Osteoblast (primary cell): ENCODE data around the gene ANKRD33. TPM values are rescaled to one million over a fixed set of nuclear protein-coding genes. Genes with fewer than 3 reads are reported as not detected.

Source experiments
- DNase-seq: peaks from one replicate; pipeline ENCODE4 v3.0.0; 2011; ENCODE audit warnings: low spot score, mixed read lengths; ENCODE audit not compliant: insufficient read length; ENCODE audit errors: missing footprints
- H2AFZ ChIP-seq: 2 replicates; pipeline ENCODE4 v1.6.0; 2011; ENCODE audit warnings: mild to moderate bottlenecking, low read length
- H3K27ac ChIP-seq: 2 replicates; pipeline ENCODE4 v1.5.1; 2011; ENCODE audit warnings: mild to moderate bottlenecking, low read depth, low read length, moderate library complexity
- H3K27me3 ChIP-seq: 2 replicates; pipeline ENCODE4 v1.6.0; 2012; ENCODE audit warnings: mild to moderate bottlenecking, control low read depth, inconsistent platforms, low read length, moderate library complexity; ENCODE audit not compliant: insufficient read depth
- H3K36me3 ChIP-seq: 2 replicates; pipeline ENCODE4 v1.5.1; 2011; ENCODE audit warnings: mild to moderate bottlenecking, low read length, control low read depth, moderate library complexity; ENCODE audit not compliant: insufficient read depth
- H3K4me1 ChIP-seq: 2 replicates; pipeline ENCODE4 v1.5.1; 2011; ENCODE audit warnings: mild to moderate bottlenecking, low read length, control low read depth, moderate library complexity; ENCODE audit not compliant: insufficient read depth
- H3K4me2 ChIP-seq: 2 replicates; pipeline ENCODE4 v1.6.0; 2011; ENCODE audit warnings: mild to moderate bottlenecking, low read length; ENCODE audit not compliant: insufficient read depth
- H3K4me3 ChIP-seq: fragments of 200-600 bp; sonication (generic); 3 replicates; pipeline ENCODE4 v1.5.1; 2012; ENCODE audit warnings: mild to moderate bottlenecking, low read length, inconsistent platforms; ENCODE audit not compliant: insufficient read depth
- H3K79me2 ChIP-seq: 2 replicates; pipeline ENCODE4 v1.6.0; 2012; ENCODE audit warnings: mild to moderate bottlenecking, low read length, control low read depth, inconsistent platforms; ENCODE audit not compliant: insufficient read depth
- H3K9me3 ChIP-seq: 2 replicates; pipeline ENCODE4 v1.5.1; 2011; ENCODE audit warnings: low read depth, low read length, control low read depth
- H4K20me1 ChIP-seq: 2 replicates; pipeline ENCODE4 v1.6.0; 2012; ENCODE audit warnings: mild to moderate bottlenecking, low read length, control low read depth; ENCODE audit not compliant: insufficient read depth
- total RNA-seq: library from RNA; depleted of rRNA; stranded (reverse); fragments of >200 nt; gene quantifications from 2 replicates; pipeline ENCODE4 v1.2.3, GENCODE V29; 2012
- TF ChIP-seq, protein P1 (sequence below): IDR thresholded peaks from 2 replicates; pipeline ENCODE4 v1.5.1; 2011; ENCODE audit warnings: mild to moderate bottlenecking, low read depth, low read length, moderate library complexity; ENCODE audit errors: extremely low read depth

Gene ANKRD33
- total RNA-seq, 1 donor: not detected

DNA sequence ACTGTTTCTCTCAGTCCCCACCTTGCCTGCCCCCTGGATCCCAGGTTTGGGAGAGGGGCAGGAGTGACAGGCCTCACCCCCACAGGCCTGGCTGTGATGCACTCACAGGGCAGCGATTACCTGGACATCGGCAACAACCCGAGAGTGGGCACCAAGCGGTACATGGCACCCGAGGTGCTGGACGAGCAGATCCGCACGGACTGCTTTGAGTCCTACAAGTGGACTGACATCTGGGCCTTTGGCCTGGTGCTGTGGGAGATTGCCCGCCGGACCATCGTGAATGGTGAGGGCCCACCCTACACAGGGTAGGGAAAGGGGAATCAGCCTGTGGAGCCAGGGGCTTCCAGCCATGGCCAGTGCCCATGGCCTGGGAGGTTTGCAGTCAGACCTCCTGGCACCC lies 28.0 kb downstream of the ANKRD33 start:
- Histone ChIP-seq H2AFZ (no peak overlapping the region), H4K20me1 (no peaks in the 10 kb centered on the region), H3K36me3 (no peaks in the 10 kb centered on the region), H3K27me3 (no peaks in the 10 kb centered on the region), H3K4me3 (no peak overlapping the region), H3K9me3 (no peaks in the 10 kb centered on the region), H3K27ac (no peak overlapping the region), H3K4me2 (no peak overlapping the region), H3K4me1 (peaks cover under 1% of the 10 kb centered on the region), H3K79me2 (no peaks in the 10 kb centered on the region)
- TF ChIP-seq, protein P1, sequence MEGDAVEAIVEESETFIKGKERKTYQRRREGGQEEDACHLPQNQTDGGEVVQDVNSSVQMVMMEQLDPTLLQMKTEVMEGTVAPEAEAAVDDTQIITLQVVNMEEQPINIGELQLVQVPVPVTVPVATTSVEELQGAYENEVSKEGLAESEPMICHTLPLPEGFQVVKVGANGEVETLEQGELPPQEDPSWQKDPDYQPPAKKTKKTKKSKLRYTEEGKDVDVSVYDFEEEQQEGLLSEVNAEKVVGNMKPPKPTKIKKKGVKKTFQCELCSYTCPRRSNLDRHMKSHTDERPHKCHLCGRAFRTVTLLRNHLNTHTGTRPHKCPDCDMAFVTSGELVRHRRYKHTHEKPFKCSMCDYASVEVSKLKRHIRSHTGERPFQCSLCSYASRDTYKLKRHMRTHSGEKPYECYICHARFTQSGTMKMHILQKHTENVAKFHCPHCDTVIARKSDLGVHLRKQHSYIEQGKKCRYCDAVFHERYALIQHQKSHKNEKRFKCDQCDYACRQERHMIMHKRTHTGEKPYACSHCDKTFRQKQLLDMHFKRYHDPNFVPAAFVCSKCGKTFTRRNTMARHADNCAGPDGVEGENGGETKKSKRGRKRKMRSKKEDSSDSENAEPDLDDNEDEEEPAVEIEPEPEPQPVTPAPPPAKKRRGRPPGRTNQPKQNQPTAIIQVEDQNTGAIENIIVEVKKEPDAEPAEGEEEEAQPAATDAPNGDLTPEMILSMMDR: no peak
- no peak for DNase-seq

DNA sequence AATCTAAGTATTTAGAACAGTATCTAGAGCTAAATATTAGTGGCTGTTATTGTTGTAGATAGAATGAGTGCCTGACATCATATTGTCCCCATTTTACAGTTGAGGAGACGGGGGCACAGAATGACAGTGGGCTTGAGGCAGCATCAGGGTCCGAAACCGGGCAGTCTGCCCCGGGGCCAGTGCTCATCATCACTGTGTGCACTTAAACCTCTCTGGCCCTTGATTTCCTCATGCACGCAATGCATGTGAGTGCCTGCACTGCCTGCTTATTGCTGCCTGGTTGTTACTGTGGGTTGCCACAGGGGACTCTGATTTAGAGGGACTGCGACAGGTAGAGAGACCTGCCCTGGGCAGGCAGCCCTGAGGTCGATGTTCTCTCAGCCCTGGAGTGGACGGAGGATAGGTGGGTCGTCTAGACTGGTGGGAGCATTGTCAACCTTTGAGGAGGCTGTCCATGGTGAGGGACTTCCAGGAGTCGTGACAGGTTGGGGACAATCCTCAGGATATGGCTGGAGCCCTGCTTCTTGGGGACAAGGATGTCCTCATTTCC lies 29.2 kb downstream of the ANKRD33 start:
- Histone ChIP-seq H3K27me3 (no peaks in the 10 kb centered on the region), H3K27ac (no peak overlapping the region), H3K36me3 (no peaks in the 10 kb centered on the region), H3K4me2 (no peak overlapping the region), H4K20me1 (no peaks in the 10 kb centered on the region), H3K4me3 (no peak overlapping the region), H3K4me1 (no peaks in the 10 kb centered on the region), H3K9me3 (no peaks in the 10 kb centered on the region), H2AFZ (no peak overlapping the region), H3K79me2 (no peaks in the 10 kb centered on the region)
- no peak for DNase-seq
- TF ChIP-seq, protein P1: no peak

DNA sequence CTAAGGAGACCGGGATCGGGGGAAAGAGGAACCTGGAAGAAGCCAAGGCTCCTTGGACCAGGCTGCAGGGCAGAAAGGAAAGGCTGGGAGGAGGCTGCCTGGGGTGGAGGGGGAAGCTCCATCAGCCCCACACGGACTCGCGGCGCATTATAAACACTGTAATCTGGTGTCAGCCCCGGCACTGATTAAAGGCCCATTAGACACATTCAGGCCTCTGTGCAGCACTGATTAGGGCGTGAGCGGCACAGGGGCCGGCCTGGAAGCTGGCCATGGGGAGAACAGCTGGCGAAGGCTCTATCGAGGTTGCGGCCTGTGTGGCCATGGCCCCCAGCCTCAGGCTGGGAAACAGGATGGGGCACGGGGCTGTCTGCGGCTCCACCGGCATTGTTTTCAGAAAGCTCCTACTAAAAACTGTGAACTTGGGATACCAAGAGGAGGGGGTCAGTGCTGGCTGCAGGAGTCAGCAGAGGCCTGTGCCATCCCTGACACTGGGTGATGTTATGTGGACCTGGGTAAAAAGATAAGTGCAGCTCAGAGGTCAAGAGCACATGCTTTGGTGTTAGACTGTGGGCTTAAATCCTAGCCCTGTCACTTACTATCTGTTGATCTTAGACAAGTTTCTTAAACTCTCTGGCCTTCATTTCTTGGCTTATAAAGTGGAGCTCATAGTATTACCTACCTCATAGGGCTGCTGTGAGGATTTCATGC lies 30.0 kb downstream of the ANKRD33 start:
- H3K4me3 ChIP-seq: no peak overlapping the region
- no peak overlapping the region for H3K27ac ChIP-seq
- TF ChIP-seq, protein P1: no peak
- H3K4me1 ChIP-seq: peaks cover 4% of the 10 kb centered on the region
- no peak overlapping the region for H3K4me2 ChIP-seq
- no peaks in the 10 kb centered on the region for H3K36me3 ChIP-seq
- H2AFZ ChIP-seq: no peak overlapping the region
- H3K9me3 ChIP-seq: no peaks in the 10 kb centered on the region
- no peak for DNase-seq
- no peaks in the 10 kb centered on the region for H4K20me1 ChIP-seq
- no peaks in the 10 kb centered on the region for H3K79me2 ChIP-seq
- no peaks in the 10 kb centered on the region for H3K27me3 ChIP-seq

DNA sequence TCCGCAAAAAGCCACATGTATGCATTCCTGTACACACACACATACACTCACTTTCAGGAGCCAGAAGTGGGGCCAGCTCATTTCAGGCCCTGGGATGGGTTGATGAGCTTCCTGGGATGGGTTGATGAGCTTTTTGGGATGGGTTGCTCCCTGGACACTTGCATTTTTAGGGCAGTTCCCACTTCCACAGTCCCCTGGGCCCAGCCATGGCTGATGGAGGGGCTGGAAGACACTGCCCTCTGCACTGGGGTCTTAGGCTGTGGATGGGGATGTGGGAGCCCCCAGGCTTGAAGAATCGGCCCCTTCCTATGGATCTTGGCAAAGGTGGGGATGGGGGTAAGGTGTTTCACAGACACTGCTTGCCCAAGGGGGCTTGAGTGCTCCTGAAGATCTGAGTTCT lies 32.1 kb downstream of the ANKRD33 start:
- Histone ChIP-seq H3K27me3 (no peaks in the 10 kb centered on the region), H4K20me1 (no peaks in the 10 kb centered on the region), H3K27ac (no peak overlapping the region), H2AFZ (no peak overlapping the region), H3K4me2 (no peak overlapping the region), H3K36me3 (no peaks in the 10 kb centered on the region), H3K4me1 (peaks cover 13% of the 10 kb centered on the region), H3K79me2 (no peaks in the 10 kb centered on the region), H3K9me3 (no peaks in the 10 kb centered on the region), H3K4me3 (no peak overlapping the region)
- no peak for DNase-seq
- TF ChIP-seq, protein P1: no peak
